Breast epithelium (tissue), 4 donors: ENCODE measurements around the gene NOS2. TPM values are rescaled to one million over a fixed set of nuclear protein-coding genes. Genes with fewer than 3 reads are reported as not detected.
"Not testable (repeated sequence)": the region's sequence is repeated elsewhere in the genome, so short reads cannot be mapped to it uniquely, and the experiment has no call there.

Experiments
- DNase-seq, 2 donors: peaks; one replicate each; pipeline ENCODE4 v3.0.0-alpha.2; 2019; ENCODE audit warnings: low spot score in 2 of 2
- H3K27ac ChIP-seq, 2 donors: fragments of 200-600 bp; sonication (generic) in 1 of 2; one replicate each; pipeline ENCODE4 v1.5.1; 2016 to 2019; ENCODE audit warnings: mild to moderate bottlenecking in 1 of 2
- H3K27me3 ChIP-seq, 2 donors: fragments of 200-600 bp; sonication (generic) in 1 of 2; one replicate each; pipeline versions ENCODE4 v1.5.1 to v1.6.0; 2017 to 2019; ENCODE audit warnings: control low read depth in 1 of 2, mild to moderate bottlenecking in 1 of 2
- H3K36me3 ChIP-seq: fragments of 200-600 bp; one replicate; pipeline ENCODE4 v1.5.1; 2019
- H3K4me1 ChIP-seq, 2 donors: fragments of 200-600 bp; sonication (generic); one replicate each; pipeline ENCODE4 v1.5.1; 2016 to 2019; ENCODE audit warnings: control low read depth in 1 of 2
- H3K4me3 ChIP-seq, 3 donors: fragments of 200-600 bp; sonication (generic); 1 replicate in 2 of 3; 2 replicates in 1 of 3; pipeline ENCODE4 v1.5.1; 2016 to 2019; ENCODE audit warnings: mild to moderate bottlenecking in 3 of 3, moderate library complexity in 2 of 3
- H3K9me3 ChIP-seq, 2 donors: fragments of 200-600 bp; sonication (generic) in 1 of 2; one replicate each; pipeline ENCODE4 v1.5.1; 2016 to 2019; ENCODE audit warnings: control low read depth in 1 of 2
- POLR2A ChIP-seq: fragments of 450-650 bp; IDR thresholded peaks from one replicate; pipeline ENCODE4 v1.6.1; 2016; ENCODE audit warnings: antibody characterized with exemption, mild to moderate bottlenecking, moderate library complexity
- POLR2AphosphoS5 ChIP-seq, 3 donors: sonication (generic); formaldehyde crosslinking; IDR thresholded peaks; one replicate each; pipeline ENCODE4 v1.6.1; 2017; ENCODE audit warnings: antibody characterized with exemption in 3 of 3
- intact Hi-C: fragments of 100-400 bp; cut with DNase I; formaldehyde crosslinking; loops from one replicate; pipeline ENCODE4 v1.15.1; 2023; ENCODE audit warnings: low total_unique reads
- total RNA-seq, 3 donors: library from RNA; depleted of rRNA; stranded (reverse); fragments of >200 nt; gene quantifications; one replicate each; pipeline ENCODE4 v1.1.0, GENCODE V29; 2016
- TF ChIP-seq, protein P1 (sequence below), 3 donors: fragments of 450-650 bp; IDR thresholded peaks; one replicate each; pipeline ENCODE4 v1.5.1; 2016 to 2017; ENCODE audit warnings: antibody characterized with exemption in 3 of 3, mild to moderate bottlenecking in 3 of 3, moderate library complexity in 3 of 3

The NOS2 gene
- total RNA-seq, 3 donors from 2014 or later: 0.16 to 0.33 (median 0.29) TPM

- Histone ChIP-seq H3K4me1 (no peaks in the 10 kb centered on the region), H3K27ac (no peak overlapping the region), H3K9me3 (no peaks in the 10 kb centered on the region), H3K27me3 (no peaks in the 10 kb centered on the region), H3K4me3 (no peak overlapping the region), H3K36me3 (no peaks in the 10 kb centered on the region)
- TF ChIP-seq POLR2A: no peak
- no peak for TF ChIP-seq POLR2AphosphoS5 (IDR thresholded peaks at IDR 0.05)
- TF ChIP-seq, protein P1, sequence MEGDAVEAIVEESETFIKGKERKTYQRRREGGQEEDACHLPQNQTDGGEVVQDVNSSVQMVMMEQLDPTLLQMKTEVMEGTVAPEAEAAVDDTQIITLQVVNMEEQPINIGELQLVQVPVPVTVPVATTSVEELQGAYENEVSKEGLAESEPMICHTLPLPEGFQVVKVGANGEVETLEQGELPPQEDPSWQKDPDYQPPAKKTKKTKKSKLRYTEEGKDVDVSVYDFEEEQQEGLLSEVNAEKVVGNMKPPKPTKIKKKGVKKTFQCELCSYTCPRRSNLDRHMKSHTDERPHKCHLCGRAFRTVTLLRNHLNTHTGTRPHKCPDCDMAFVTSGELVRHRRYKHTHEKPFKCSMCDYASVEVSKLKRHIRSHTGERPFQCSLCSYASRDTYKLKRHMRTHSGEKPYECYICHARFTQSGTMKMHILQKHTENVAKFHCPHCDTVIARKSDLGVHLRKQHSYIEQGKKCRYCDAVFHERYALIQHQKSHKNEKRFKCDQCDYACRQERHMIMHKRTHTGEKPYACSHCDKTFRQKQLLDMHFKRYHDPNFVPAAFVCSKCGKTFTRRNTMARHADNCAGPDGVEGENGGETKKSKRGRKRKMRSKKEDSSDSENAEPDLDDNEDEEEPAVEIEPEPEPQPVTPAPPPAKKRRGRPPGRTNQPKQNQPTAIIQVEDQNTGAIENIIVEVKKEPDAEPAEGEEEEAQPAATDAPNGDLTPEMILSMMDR (IDR thresholded peaks at IDR 0.05): no peak
- DNase-seq: no peak
- intact Hi-C loops: no loop called here
Measured at GRCh38 chr17:27746881-27747280, 53.4 kb downstream of the NOS2 start.

DNA sequence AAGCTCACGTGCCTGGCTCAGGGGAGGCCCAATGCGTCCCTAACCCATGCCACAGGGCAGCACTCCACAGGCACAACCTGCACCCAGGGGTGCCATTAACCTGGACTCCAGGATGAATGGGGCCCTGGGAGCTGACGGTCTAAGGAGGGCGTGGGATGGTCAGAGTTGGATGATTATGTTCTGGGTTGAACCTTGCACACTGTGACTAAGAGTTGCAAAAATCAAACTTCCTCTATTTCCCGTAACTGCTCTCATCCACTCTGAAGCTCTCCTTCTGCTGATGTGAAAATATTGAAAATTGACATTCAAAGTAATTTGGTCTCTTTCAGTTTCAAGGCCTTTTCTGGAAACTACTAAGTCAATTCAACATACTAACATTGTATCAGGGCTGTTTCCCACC, 54.0 kb downstream of the NOS2 start:
- H3K9me3 ChIP-seq, intact Hi-C loops, DNase-seq: not testable (repeated sequence)

GRCh38 chr17:27745207-27745830, 55.0 kb downstream of the NOS2 start:
- H3K27ac ChIP-seq, intact Hi-C loops, H3K27me3 ChIP-seq, H3K9me3 ChIP-seq, DNase-seq, H3K4me3 ChIP-seq, H3K36me3 ChIP-seq, H3K4me1 ChIP-seq: not testable (repeated sequence)

More for the DNA sequence above, 54.0 kb downstream of the NOS2 start:
- not testable (repeated sequence) for H3K4me1 ChIP-seq, H3K36me3 ChIP-seq, H3K27ac ChIP-seq, H3K4me3 ChIP-seq, H3K27me3 ChIP-seq

DNA sequence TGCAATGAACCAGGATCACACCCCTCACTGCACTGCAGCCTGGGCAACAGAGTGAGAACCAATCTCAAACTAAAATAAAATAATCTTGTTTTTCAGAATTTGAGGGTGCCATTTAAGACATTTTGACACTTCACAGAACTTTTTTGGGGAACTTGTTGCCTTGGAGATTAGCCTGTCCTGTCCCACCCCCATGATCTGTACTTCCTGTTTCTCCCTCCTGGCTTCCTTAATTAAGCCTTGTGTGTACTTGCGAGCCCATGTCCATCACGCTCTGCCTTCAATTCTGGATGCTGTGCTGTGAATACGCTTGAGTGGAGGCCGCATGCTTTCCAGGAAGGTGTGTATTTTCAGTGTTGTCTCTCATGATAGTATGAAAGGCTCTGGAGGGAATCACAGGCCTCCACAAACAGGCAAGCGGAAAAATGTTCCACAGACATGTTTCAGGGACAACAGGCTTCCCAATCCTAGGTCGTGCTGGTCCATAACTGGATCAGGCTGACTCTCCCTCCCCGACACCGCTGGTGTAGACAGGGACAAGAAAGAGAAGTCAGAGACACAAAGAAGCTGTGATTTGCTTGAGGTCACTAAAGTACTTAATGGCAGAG, 56.9 kb downstream of the NOS2 start:
- no peaks in the 10 kb centered on the region for H3K27me3 ChIP-seq
- DNase-seq: no peak
- no peaks in the 10 kb centered on the region for H3K36me3 ChIP-seq
- no peak overlapping the region for H3K27ac ChIP-seq
- intact Hi-C loops: no loop called here
- no peaks in the 10 kb centered on the region for H3K9me3 ChIP-seq
- H3K4me1 ChIP-seq: no peaks in the 10 kb centered on the region
- TF ChIP-seq POLR2A (no peak), POLR2AphosphoS5 (IDR thresholded peaks at IDR 0.05) (no peak)
- TF ChIP-seq, protein P1 (IDR thresholded peaks at IDR 0.05): no peak
- H3K4me3 ChIP-seq: no peak overlapping the region

DNA sequence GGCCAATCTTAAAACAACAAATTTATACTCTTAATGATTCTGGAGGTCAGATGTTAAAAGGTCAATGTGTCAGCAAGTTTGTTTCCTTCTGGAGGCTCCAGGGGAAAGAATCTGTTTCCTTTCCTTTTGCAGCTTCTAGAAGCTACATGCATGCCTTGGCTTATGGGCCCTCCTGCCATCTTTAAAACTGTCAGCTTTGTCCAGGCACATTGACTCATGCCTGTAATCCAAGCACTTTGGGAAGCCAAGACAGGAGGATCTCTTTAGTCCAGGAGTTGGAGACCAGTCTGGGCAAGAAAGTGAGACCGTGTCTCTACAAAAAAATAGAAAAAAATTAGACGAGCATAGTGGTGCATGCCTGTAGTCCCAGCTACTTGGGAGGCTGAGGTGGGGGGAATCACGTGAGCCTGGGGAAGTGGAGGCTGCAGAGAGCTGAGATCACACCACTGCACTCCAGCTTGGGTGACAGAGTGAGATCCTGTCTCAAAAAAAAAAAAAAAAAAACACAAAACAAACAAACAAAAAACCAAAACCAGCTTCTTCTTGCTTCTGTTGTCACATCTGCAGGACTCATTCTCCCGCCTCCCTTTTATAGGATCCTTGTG, 58.3 kb downstream of the NOS2 start:
- no peak for DNase-seq
- Histone ChIP-seq H3K4me3 (no peak overlapping the region), H3K4me1 (no peaks in the 10 kb centered on the region), H3K9me3 (no peaks in the 10 kb centered on the region), H3K36me3 (no peaks in the 10 kb centered on the region), H3K27me3 (no peaks in the 10 kb centered on the region), H3K27ac (no peak overlapping the region)
- intact Hi-C loops: no loop called here
- TF ChIP-seq, protein P1 (IDR thresholded peaks at IDR 0.05): no peak
- TF ChIP-seq POLR2AphosphoS5 (IDR thresholded peaks at IDR 0.05): no peak
- TF ChIP-seq POLR2A: no peak

DNA sequence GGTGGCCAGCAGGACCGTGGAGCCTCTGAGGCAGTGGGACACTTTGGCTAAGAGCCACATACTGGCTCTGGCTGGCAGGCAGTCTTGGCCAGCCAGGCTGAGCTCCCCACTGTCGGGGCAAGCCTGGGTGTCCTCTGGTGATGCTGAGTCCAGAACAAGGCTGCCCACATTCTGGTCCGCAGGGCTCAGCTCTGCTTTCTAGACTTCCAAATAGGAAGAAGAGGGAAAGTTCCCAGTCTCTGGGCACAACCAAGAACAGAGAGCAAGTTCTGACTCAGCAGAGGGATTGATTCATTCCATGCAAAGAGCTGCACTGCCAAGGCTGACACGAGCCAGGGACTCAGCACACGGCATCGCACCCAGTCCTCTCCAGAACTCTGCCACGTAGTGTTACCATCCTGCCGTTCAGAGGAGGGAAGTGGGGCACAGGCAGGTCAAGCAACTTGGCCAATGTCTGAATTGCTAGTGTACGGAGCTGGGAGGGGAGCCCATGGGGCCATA, 58.9 kb downstream of the NOS2 start:
- Histone ChIP-seq H3K4me1 (no peaks in the 10 kb centered on the region), H3K4me3 (no peak overlapping the region), H3K9me3 (no peaks in the 10 kb centered on the region), H3K36me3 (no peaks in the 10 kb centered on the region), H3K27me3 (no peaks in the 10 kb centered on the region), H3K27ac (no peak overlapping the region)
- intact Hi-C loops: no loop called here
- TF ChIP-seq, protein P1 (IDR thresholded peaks at IDR 0.05): no peak
- no peak for TF ChIP-seq POLR2AphosphoS5 (IDR thresholded peaks at IDR 0.05)
- TF ChIP-seq POLR2A: no peak
- DNase-seq: no peak

DNA sequence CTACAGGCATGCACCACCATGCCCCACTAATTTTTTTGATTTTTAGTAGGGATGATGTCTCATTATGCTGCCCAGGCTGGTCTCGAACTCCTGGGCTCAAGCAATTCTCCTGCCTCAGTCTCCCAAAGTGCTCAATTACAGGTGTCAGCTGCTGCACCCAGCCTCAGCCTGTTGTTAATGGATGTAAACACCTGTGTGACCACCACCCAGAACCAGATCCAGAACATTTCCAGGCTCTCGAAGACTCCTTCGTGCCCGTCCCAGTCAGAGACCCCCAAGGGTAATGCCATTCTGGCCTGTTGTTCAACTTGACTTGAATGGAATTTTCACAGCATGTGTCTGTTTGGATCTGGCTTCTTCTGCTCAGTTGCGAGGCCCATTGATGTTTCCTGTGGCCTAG, 59.8 kb downstream of the NOS2 start:
- intact Hi-C loops, H3K9me3 ChIP-seq, DNase-seq, H3K36me3 ChIP-seq, H3K4me1 ChIP-seq, H3K27me3 ChIP-seq, H3K4me3 ChIP-seq, H3K27ac ChIP-seq: not testable (repeated sequence)
